OCI-LY7 (cell line): ENCODE data around the gene FCAMR.

Source experiments
- EZH2phosphoT487 ChIP-seq: fragments of 200-600 bp; sonication (generic); IDR thresholded peaks from 2 replicates; pipeline ENCODE4 v1.6.1; 2018; ENCODE audit warnings: low read depth, borderline replicate concordance, mild to moderate bottlenecking, mixed run types, antibody characterized with exemption, low read length, moderate library complexity, mixed read lengths
- TF ChIP-seq, protein P1 (sequence below): fragments of 200-600 bp; sonication (generic); conservative IDR thresholded peaks from 2 replicates; pipeline ENCODE4 v1.5.1; 2014; ENCODE audit warnings: mild to moderate bottlenecking, antibody characterized with exemption, low read length, moderate library complexity, mixed read lengths

DNA sequence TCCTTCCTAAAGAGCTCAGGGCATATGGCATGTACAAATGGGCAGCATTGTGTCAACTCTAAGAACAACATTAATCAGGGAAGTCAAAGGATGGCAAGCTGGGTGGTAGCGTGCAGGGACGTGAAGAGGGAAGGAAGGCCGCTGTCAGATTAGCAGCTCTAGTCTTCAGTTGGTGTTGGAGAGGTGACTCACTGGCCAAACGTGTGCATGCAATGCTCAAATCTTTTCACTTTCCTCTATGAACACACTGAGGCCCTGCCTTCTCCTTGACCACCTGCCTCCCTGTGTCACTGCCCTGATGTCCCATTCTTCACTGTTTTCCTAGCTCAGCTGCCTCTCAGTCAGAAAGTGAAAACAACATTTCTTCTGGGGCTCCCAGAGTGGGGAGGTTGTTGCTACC is 18.1 kb downstream of the FCAMR start:
- TF ChIP-seq, protein P1, sequence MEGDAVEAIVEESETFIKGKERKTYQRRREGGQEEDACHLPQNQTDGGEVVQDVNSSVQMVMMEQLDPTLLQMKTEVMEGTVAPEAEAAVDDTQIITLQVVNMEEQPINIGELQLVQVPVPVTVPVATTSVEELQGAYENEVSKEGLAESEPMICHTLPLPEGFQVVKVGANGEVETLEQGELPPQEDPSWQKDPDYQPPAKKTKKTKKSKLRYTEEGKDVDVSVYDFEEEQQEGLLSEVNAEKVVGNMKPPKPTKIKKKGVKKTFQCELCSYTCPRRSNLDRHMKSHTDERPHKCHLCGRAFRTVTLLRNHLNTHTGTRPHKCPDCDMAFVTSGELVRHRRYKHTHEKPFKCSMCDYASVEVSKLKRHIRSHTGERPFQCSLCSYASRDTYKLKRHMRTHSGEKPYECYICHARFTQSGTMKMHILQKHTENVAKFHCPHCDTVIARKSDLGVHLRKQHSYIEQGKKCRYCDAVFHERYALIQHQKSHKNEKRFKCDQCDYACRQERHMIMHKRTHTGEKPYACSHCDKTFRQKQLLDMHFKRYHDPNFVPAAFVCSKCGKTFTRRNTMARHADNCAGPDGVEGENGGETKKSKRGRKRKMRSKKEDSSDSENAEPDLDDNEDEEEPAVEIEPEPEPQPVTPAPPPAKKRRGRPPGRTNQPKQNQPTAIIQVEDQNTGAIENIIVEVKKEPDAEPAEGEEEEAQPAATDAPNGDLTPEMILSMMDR, result no peak
- no peak for TF ChIP-seq EZH2phosphoT487
